ENCODE measurements around the gene ITGB2.
A peak's percentile ranks its signal among the peaks of the same experiment; 100 is the strongest.

ITGB2 gene

DNA sequence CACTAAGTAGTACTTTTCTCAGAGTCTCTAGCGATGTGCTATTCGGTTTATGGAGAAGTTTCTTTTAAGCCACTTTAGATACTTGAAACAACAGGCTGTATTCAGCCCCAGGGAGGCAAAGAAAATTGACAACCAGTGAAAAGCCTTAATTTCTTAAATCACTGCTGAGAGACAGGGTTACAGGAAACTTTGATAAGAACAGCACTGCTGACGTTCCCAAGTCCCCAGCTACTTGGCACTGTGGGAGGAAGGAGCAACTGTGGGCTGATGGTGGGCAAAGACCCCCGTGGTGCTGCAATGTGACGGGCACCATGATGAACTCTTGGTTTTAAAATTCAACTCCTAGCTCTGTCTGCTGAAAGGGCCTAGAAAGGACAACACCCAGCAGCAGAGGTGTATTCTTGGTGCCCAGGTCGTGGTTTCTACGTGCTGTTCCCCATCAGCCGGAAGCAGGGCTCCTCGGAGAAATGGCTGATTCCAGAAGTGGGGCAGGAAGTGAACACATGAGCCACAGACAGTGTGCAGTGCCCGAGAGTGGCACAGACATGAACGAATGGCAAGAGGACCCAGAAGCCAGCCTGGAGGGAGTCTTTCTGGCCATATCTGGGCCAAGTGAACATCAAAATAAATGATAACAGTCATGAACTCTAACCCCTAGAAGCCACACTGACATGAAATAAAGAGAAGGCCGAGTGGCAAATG, 52.5 kb downstream of the ITGB2 start:
- DNase-seq (ENCODE audit: low spot score) = peak; percentile 65

DNA sequence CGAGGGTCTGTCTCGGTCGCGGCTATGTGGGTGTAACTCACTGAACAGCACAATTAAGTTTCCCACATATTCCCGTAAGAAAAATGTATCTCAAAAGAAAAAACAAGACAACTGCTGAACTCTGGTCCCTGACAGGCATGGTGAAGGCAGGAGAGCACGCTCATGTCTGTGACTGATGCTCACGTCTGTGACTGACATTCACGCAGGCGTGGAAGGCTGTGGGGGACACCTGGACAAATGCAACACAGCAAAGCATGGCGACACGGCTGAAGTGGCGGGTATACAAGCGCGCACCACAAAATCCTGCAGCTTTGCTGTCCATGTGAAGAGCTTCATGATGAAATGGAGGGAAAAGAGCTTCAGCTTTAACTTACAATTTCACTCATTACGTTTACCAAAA, 53.2 kb downstream of the ITGB2 start:
- no peak for DNase-seq (ENCODE audit: low spot score)

DNA sequence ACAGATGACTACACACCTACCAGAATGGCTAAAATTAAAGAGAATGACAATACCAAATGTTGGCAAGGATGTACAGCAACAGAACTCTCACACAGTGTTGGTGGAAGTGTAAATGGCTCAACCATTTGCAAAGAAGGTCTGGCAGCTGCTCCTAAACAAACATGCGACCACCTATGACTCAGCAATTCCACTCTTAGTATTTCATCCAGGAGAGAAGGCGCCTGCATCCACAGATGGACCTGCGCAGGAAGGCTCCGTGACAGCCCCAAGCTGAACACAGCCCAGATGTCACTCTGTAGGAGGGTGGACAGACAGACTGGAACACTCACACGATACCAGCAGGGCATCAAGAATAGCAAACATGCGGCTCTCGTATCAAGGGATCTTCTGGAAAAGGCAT, 53.9 kb downstream of the ITGB2 start:
- DNase-seq (ENCODE audit: low spot score) = no peak

DNA sequence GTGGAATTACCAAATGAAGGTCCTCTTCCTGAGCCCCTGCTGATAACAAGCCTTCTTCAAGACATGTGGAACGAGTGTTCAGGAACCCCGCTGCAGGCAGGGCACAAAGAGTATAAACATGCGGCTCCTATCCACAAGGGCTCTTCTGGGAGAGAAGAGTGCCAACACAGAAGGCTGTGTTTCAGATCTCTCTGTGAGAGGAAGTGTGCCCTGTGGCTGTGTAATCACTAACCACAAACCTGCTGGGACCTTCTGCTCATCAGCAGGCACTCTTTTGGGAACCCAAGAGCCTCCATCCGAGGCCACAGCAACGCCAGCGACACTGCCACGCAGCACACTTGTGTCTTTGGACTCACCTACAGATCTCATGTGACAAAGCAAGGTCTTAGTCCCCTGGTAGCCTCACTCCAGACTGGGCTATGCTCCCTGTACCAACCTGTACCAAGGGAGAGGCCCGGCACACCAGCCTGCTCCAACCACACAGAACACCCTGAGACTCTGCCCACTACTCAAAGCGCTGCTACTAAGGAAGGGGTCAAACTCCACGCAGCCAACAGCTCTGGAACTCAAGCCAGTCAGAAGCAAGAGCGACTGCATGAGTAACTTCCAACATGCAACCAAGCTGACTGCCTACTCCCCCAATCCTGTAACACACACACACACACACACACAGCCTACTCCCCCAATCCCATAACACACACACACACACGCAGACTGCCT, 55.0 kb downstream of the ITGB2 start:
- peak; percentile 45 for DNase-seq (ENCODE audit: low spot score)

DNA sequence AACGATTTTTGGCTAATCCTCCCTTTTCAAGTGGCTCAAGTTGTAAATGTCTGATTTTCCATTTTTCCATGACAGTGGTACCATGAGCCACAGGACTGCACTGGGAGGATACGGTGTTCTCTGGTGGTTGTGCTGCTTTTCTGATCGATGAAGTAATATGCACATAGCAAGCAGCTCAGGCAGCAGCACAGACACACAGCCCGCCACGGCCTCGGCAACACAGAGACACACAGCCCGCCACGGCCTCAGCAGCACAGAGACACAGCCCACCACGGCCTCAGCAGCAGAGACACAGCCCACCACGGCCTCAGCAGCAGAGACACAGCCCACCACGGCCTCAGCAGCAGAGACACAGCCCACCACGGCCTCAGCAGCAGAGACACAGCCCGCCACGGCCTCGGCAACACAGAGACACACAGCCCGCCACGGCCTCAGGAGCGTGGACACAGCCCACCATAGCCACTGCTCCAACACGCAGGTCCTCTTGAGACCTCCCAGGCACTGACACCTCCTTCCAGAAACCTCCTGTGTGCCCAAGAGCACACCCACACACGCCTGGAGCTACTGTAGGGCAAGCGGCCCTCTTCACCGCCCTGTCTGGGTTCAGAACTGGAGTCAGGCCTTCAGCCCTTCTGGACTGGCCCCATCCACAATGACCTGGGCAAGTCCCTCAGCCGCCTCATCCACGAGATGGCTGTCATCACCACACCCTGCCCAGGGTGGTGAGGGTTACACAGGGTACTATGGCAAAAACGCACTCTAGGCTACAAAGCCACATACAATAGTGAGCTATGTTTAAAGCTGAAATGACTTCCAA, 57.6 kb downstream of the ITGB2 start:
- DNase-seq (ENCODE audit: low spot score) = no peak

DNA sequence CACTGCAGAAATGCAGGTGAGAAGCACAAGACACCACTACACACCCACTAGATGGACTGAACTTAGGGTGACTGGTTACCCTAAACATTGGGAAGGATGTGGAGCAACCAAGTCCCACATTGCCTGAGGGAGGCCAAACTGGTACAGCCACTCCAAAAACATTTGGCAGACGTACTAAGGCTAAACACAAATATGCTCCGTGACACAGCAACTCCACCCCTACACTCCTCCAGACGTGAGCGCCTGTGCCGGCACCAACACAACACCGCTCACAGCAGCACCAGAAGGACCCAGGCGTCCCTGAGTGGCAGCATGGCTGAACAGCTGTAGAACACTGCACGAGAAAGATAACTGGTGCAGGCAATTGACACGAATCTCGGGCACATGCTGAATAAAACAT, 61.9 kb downstream of the ITGB2 start:
- no peak for DNase-seq (ENCODE audit: low spot score)

DNA sequence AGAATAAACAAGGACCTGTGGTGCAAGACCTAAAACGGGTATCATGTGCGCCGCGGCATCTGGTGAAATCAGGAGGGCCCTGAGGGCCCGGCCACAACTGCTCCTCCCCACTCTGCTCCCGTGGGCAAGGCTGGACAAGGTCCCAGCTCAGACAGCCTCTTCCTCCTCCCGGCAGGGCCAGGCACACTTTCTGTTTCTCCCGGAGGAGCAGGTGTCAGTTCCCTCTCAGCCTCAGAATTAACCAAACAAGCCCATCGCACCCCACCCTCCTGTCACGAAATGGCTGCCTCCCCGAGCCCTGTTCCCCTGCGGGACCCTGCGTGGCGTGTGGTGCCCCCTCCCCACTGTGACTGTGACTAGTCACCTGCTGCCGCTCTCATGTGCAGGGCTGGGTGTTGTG, 62.4 kb downstream of the ITGB2 start:
- no peak for DNase-seq (ENCODE audit: low spot score)

DNA sequence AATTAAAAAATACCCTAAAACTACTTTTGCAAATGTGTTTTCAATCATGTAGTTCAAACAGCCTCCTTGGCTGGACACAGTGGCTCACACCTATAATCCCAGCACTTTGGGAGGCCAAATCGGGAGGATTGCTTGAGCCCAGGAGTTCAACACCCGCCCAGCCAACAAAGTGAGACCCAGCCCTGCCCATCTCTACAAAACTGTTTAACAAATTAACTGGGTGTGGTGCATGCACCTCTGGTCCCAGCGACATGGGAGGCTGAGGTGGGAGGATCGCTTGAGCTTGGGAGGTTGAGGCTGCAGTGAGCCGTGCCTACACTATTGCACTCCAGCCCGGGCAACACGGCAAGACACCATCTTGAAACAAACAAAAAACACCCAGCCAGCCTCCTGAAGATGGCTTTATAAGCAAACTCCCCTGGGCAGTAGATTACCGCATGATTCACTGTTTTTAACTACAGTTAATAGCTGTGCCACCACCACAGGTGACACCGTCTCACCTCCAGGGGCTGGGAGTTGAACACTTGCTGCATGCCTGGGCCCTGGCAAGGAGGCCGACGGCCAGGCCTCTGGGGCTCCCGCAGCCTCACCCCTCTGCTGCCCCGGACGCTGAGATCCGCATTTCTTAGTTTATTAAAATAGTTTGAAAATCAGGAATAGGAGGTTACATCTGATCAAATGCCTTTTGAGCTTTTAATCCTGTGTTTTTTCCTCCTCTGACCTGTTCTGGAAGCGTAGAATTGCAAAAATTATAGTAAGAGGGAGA, 63.4 kb downstream of the ITGB2 start:
- no peak for DNase-seq (ENCODE audit: low spot score)

DNA sequence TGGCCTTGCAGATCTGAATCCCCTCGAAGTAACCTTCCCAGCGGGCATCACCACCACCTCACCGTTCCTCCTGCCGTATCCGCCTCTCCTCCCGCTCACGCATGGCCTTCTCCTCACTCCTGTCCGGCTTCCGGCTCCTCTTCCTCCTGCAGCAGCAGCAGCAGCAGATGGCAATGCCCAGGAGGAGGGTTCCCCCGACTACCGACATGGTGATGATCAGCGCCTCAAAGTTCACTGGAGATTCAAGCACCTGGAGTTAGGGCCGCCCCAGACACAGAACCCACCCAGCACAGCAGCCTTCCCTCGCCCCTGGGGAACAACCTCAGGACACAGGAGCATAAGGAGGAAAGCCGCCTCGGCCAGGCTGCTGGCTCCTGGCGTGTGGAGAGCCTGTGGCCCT, 64.6 kb downstream of the ITGB2 start:
- no peak for DNase-seq (ENCODE audit: low spot score)

DNA sequence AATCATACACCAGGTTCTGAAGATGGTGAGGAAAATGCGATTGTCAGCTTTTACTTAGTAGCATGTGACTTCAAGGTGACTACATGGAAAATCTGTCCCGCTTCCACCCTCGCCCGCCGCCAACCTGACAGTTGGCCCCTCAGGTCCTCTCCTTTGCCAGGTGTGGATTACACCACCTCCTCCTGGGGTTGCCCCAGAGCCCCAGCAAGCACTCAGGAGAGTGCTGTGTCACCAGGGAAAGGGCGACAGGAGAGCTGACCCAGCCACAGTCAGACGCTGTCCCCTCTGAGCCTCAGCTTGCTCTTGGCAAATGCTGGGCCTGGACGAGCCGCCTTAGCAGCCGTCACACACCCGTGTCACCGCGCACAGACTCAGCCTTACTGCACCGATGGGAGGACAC, 65.1 kb downstream of the ITGB2 start:
- no peak for DNase-seq (ENCODE audit: low spot score)

DNA sequence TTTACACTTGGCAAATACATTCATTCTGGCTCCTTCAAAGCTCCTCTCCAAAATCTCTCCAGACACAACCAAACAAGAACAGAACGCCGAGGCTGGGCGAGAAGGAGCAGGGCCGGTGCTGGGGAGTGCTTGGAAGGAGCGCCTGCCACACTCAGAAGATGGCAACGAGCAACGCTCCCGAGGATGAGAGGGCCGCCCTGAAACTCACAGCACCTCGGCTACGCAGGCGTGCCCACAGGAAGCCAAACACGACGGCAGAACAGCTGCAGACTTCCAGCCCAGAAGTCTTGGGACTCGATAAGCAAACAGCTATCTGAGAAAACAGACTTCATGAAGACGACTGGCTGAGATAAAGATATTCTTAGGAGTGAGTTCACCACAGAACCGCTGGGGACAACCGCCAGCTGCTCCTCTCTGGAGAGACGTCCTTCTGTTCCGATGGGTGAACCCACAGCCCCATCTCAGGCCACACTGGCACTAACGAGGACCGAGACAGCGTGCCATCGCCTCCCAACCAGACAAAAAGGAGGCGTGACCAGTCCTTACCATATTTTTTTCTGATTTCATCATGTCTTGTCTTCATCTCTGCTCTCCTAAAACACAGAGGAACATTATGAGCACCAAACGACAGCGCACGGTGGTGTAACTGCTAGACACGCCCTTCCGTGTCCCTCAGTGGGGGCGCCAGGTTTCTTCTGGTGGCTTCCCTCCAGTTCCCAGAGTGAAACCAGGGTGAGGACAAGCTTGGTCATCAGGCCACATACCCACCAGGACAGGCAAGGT, 65.8 kb downstream of the ITGB2 start:
- DNase-seq (ENCODE audit: low spot score) = no peak

DNA sequence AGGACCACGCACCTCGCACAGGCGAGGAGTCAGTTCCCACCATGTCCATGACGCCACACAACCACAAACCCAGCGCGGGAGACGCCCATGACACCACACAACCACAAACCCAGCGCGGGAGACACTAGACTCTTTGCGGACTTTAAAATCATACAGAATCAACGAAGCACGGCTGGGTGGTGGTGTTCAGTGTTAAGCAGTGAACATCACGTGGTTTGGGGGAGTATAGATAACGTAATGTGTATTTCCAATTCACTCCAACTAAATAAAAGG, 66.4 kb downstream of the ITGB2 start:
- DNase-seq (ENCODE audit: low spot score) = no peak

DNA sequence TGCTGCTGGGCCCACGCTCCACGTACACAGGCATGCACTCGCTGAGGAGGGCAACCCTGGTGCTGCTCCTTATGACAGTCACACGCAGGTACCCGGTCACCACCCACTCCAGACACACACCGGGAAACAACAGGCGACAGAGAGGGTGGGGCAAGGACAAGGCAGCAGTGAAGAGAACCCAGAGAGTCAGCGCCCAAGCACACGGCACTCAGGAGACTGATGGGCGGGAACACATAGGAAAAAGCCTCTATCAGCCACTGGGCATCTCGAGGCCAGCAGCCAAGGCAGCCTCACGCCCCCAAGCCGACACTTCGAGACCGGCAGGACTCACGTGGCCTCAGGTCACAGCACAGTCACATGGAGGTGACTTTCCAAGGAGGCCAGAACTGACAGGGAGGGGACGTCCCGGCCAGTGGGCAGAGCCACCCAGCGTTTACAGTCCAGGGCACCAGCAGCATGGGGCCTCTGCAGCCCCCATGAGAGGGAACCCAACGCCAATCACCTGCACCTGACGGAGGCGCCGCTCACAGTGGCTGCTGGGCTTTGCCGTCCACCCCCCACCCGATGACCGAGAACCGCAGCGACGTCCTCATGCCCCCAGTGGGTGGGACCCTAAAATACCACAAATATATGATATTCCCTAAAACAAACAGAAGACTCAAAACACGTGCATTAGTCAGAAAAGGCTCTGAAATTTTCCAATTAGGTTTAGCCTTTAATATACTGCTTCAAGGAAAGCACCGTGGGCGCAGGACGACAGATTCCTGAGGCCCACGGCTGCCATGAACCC, 66.9 kb downstream of the ITGB2 start:
- DNase-seq (ENCODE audit: low spot score) = no peak

DNA sequence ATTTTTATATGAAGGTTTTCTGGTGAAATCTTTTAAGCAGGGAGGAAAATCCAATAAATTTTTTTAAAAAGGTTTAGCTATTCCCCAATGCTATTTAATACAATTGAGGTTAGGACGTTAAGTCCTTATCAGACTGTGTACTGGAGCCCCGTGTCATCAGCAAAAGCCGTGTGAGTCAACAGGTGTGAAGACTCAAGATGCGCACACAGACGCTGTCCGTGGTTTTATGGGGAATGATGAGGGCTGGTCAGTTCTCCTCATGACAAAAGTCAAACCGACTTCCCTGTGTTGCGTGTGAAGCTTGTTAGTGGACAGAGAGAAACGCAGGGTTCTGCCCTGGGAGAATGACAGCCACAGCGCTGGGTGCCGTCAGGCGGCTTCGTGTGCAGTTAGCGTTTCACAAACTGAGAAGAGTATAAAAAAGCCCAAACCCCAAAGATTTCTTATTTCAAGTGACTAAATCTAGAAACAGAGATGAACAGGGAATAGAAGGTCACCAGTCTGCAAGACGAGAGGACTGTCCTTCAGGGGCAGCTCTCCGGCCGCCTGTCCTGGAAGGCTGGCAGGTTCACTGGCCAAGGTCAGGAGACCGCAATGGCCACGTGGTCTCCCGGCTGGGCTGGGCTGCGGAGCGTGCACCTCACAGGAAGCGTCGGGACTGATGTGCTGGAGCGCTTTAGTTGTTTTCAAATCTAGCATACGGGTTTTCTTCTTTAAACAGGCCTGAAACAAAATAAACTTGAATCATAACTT, 69.6 kb downstream of the ITGB2 start:
- no peak for DNase-seq (ENCODE audit: low spot score)

DNA sequence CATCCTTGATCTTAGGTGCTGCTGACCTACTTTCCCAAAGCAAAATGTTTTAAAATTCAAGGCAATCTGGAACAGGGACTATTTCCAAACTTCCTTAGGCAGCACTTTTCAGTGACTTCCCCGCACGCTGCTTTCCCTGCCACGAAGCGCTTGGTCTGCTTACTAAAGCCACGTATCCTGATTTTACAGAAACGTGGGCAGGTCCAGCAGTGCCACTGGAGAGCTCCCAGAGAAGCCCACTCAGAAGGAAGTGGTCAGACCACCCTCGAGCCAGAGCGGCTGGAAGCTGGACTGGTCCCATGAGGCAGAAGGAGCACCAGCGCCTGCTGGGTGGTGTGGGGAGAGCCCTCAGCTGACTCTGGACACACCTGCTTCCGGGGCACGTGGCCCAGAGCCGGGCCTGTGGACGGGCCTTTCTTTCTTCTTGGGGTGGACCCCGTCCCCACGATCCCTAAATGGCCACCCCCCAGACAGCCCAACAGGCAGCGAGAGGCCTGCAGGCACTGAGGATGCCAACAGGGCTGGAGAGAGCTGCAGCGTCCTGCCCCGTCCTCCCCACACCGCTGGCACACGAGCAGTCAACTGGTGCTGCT, 70.4 kb downstream of the ITGB2 start:
- DNase-seq (ENCODE audit: low spot score) = no peak

DNA sequence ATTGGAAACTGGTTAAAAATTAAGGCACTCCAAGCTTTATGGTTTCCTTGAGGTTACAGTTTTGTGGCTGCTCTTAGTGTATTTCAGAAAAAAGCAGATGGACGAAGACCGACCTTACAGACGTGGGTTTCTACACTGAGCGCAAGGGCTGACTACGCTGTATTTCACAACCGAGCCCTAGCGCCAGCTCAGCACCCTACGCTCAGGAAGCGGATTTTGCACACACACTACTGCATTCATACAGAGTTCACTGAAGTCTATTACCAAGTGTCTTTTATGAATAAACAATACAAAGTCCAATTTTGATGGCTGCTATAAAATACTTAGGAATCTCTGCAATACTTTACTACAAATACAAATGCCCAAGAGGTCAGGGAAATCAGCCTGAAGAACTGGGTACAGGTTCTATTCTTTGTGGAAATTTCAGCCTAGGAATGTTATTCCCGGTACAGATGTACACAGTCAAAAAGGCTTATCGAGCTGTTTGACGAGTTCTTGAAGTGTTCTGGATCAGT, 71.0 kb downstream of the ITGB2 start:
- no peak for DNase-seq (ENCODE audit: low spot score)

DNA sequence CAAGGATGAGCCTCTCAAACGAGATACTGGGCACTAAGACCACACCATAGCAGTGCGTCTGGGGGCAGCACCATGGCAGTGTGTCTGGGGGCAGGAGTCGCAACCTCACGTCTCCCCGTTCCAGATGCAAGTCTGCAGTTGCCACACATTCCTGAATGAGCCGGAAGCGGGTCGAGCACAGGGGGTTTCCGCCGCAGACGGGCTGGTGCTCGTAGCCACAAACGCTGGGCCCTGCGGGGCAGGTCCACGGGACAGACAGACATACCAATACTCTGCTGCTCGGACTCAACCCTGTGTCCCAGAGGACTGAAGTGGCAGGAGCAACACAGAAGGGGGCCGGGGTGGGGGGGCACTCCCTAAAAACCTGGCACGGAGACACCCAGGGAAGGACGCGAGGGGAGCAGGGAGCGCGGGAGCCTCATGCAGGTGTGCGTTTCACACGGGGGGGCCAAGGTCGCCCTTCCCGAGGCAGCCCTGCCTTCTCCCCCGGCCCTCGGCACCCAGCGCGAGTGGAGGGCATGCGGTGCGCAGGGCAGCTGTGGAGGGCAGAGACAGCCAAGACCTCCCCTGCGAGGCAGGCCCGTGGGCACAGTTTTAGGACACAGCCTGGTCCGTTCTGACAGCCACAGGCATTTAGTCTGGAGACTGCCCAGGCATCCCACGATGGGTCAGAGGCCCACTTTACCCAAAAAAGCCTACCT, 71.7 kb downstream of the ITGB2 start:
- no peak for DNase-seq (ENCODE audit: low spot score)

DNA sequence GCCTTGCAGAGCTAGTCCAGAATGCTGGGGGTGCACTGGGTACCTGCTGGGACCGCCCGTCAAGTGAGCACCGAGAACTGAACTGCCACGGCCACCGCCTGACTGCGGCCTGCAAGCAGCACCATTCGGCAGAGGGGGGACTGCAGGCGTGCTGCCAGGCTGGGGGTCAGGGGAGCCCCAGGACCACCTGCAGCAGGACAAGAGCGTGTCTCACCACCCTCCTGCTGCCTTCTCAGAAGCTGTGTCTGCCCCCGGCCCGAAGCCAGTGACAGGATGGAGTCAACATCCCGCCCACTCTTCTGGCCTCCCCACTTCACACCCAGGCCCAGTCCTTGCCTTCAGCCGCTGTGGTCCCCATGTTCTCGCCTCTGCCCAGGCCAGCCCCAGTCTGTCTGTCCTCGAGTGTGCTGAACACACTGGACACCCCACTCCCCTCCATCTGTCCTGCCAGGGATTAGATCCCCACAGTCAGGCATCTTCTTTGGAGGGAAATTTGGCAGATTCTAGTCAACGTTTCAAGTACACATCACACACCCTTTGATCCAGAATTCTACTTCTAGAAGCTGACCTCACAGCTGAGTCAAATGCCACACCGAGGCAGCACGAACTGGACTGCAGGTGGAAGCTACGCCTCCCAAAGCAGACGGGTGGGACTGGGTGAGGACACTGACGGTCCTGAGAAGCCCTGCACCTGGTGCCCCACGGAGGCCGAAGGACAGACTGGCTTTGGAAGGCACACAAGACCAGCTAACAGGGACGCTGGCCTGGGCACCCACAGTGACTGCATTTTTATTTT, 73.2 kb downstream of the ITGB2 start:
- no peak for DNase-seq (ENCODE audit: low spot score)

Data from CD4-positive, alpha-beta T cell treated with Interleukin-6 at 100 ng/mL for 8 hours (primary cell).